Upper lobe of left lung (tissue), 6 donors: ENCODE results near the gene FAT3. TPM values are rescaled to one million over a fixed set of nuclear protein-coding genes. Genes with fewer than 3 reads are reported as not detected.

Experiments
- ATAC-seq, 2 donors: fragments of 200-7000 bp; cut with Tn5 transposase; one replicate each; pipeline ENCODE4 v1.9.1; 2022; ENCODE audit warnings: mild to moderate bottlenecking in 2 of 2, moderate library complexity in 2 of 2; ENCODE audit not compliant: low FRiP score in 2 of 2
- DNase-seq, 2 donors: peaks; one replicate each; pipeline ENCODE4 v3.0.0-alpha.2; 2019 to 2020
- H3K27ac ChIP-seq, 4 donors: fragments of 200-600 bp; sonication (generic); one replicate each; pipeline ENCODE4 v1.5.1; 2016 to 2019
- H3K27me3 ChIP-seq, 4 donors: fragments of 200-600 bp; sonication (generic); one replicate each; pipeline ENCODE4 v1.5.1; 2017 to 2019
- H3K36me3 ChIP-seq, 4 donors: fragments of 200-600 bp; sonication (generic); one replicate each; pipeline ENCODE4 v1.5.1; 2016 to 2019
- H3K4me1 ChIP-seq, 4 donors: fragments of 200-600 bp; sonication (generic); one replicate each; pipeline ENCODE4 v1.5.1; 2018 to 2019
- H3K4me3 ChIP-seq, 4 donors: fragments of 200-600 bp; sonication (generic); one replicate each; pipeline ENCODE4 v1.5.1; 2017 to 2019; ENCODE audit warnings: mild to moderate bottlenecking in 2 of 4, moderate library complexity in 1 of 4
- H3K9me3 ChIP-seq, 4 donors: fragments of 200-600 bp; sonication (generic); one replicate each; pipeline ENCODE4 v1.5.1; 2018 to 2019
- EP300 ChIP-seq, 4 donors: sonication (generic); formaldehyde crosslinking; IDR thresholded peaks; one replicate each; pipeline ENCODE4 v1.5.1; 2017; ENCODE audit warnings: antibody characterized with exemption in 4 of 4, control low read depth in 2 of 4
- POLR2A ChIP-seq, 4 donors: fragments of 450-650 bp; IDR thresholded peaks; one replicate each; pipeline ENCODE4 v1.5.1; 2016 to 2017; ENCODE audit warnings: antibody characterized with exemption in 4 of 4, mild to moderate bottlenecking in 2 of 4
- POLR2AphosphoS5 ChIP-seq, 2 donors: sonication (generic); formaldehyde crosslinking; IDR thresholded peaks; one replicate each; pipeline ENCODE4 v1.5.1; 2017; ENCODE audit warnings: antibody characterized with exemption in 2 of 2
- WGBS, 2 donors: methylation state at CpG; one replicate each; pipeline ENCODE4 v1.1.5; 2017 to 2018; 5-methylcytosine and 5-hydroxymethylcytosine counted together
- total RNA-seq, 6 donors: library from RNA; depleted of rRNA in 4 of 6; stranded (reverse); fragments of >200 nt in 4 of 6; gene quantifications; one replicate each; pipeline versions ENCODE4 v1.1.0 to v1.2.1, GENCODE V29; 2016 to 2021
- TF ChIP-seq, protein P1 (sequence below), 6 experiments: fragments of 450-650 bp in 4 of 6; fragments of 200-600 bp in 2 of 6; sonication (generic) in 2 of 6; IDR thresholded peaks; one replicate each; pipeline ENCODE4 v1.5.1; 2016 to 2019; ENCODE audit warnings: antibody characterized with exemption in 6 of 6
- donor health status: DM: no; HTN: no; CAD: no; lungs with moderate emphysema.
- donor health status: DM: no; HTN: yes; CAD: no; lungs with severe emphysema.

Gene FAT3
- total RNA-seq, 6 donors from 2014 or later: 2.7 to 9.8 (median 4.3) TPM

GRCh38 chr11:92190535-92191206 is 33.9 kb upstream of the FAT3 start:
- Histone ChIP-seq H3K27ac (no peak overlapping the region), H3K27me3 (no peaks in the 10 kb centered on the region), H3K4me1 (no peaks in the 10 kb centered on the region), H3K9me3 (no peaks in the 10 kb centered on the region), H3K36me3 (no peaks in the 10 kb centered on the region), H3K4me3 (no peak overlapping the region)
- ATAC-seq: no peak
- TF ChIP-seq, protein P1, sequence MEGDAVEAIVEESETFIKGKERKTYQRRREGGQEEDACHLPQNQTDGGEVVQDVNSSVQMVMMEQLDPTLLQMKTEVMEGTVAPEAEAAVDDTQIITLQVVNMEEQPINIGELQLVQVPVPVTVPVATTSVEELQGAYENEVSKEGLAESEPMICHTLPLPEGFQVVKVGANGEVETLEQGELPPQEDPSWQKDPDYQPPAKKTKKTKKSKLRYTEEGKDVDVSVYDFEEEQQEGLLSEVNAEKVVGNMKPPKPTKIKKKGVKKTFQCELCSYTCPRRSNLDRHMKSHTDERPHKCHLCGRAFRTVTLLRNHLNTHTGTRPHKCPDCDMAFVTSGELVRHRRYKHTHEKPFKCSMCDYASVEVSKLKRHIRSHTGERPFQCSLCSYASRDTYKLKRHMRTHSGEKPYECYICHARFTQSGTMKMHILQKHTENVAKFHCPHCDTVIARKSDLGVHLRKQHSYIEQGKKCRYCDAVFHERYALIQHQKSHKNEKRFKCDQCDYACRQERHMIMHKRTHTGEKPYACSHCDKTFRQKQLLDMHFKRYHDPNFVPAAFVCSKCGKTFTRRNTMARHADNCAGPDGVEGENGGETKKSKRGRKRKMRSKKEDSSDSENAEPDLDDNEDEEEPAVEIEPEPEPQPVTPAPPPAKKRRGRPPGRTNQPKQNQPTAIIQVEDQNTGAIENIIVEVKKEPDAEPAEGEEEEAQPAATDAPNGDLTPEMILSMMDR (IDR thresholded peaks at IDR 0.05): no peak
- TF ChIP-seq POLR2AphosphoS5 (IDR thresholded peaks at IDR 0.05) (no peak), EP300 (IDR thresholded peaks at IDR 0.05) (no peak), POLR2A (IDR thresholded peaks at IDR 0.05) (no peak)
- 55 to 63% methylated on average over 2 of the region's 2 CpGs for WGBS, 2 donors
- DNase-seq: no peak

GRCh38 chr11:92192141-92192540 is 32.5 kb upstream of the FAT3 start:
- DNase-seq (no peak), ATAC-seq (no peak)
- Histone ChIP-seq H3K27me3 (no peaks in the 10 kb centered on the region), H3K4me1 (no peaks in the 10 kb centered on the region), H3K4me3 (no peak overlapping the region), H3K27ac (no peak overlapping the region), H3K36me3 (no peaks in the 10 kb centered on the region), H3K9me3 (no peaks in the 10 kb centered on the region)
- TF ChIP-seq EP300 (IDR thresholded peaks at IDR 0.05) (no peak), POLR2AphosphoS5 (IDR thresholded peaks at IDR 0.05) (no peak), POLR2A (IDR thresholded peaks at IDR 0.05) (no peak)
- TF ChIP-seq, protein P1 (IDR thresholded peaks at IDR 0.05): no peak

DNA sequence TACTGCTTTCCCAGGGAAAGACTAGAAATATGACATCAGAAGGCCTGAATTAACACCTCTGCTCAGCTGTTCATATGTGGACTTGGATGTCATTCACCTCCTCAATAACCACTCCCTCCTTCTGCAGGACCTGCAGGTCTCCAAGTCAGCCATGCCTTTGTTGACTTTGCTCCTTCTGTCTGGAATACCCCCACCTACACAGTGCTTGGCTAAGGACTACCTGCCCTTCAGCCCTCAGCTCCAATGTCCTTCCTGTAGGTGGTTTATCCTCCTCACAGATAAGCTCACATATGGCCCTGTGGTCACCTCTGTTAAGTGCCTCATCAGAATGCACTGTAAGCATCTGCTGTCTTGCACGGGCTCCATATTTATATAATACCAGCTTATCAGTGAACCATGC is 26.4 kb upstream of the FAT3 start:
- H3K27me3 ChIP-seq: no peaks in the 10 kb centered on the region
- H3K36me3 ChIP-seq: no peaks in the 10 kb centered on the region
- ATAC-seq: no peak
- TF ChIP-seq, protein P1 (IDR thresholded peaks at IDR 0.05): no peak
- TF ChIP-seq EP300 (IDR thresholded peaks at IDR 0.05) (no peak), POLR2A (IDR thresholded peaks at IDR 0.05) (no peak), POLR2AphosphoS5 (IDR thresholded peaks at IDR 0.05) (no peak)
- H3K4me3 ChIP-seq: no peak overlapping the region
- no peaks in the 10 kb centered on the region for H3K9me3 ChIP-seq
- no peak overlapping the region for H3K27ac ChIP-seq
- 81 to 92% methylated on average over 1 of the region's 1 CpG for WGBS, 2 donors
- no peaks in the 10 kb centered on the region for H3K4me1 ChIP-seq
- DNase-seq: no peak

GRCh38 chr11:92199991-92200390 is 24.6 kb upstream of the FAT3 start:
- no peak for DNase-seq
- Histone ChIP-seq H3K9me3 (no peaks in the 10 kb centered on the region), H3K4me3 (no peak overlapping the region), H3K27ac (no peak overlapping the region), H3K4me1 (no peaks in the 10 kb centered on the region), H3K27me3 (no peaks in the 10 kb centered on the region), H3K36me3 (no peaks in the 10 kb centered on the region)
- WGBS, 2 donors: 70 to 80% methylated on average over 3 of the region's 3 CpGs
- ATAC-seq: no peak
- no peak for TF ChIP-seq POLR2A (IDR thresholded peaks at IDR 0.05)
- TF ChIP-seq, protein P1 (IDR thresholded peaks at IDR 0.05): no peak
- no peak for TF ChIP-seq EP300 (IDR thresholded peaks at IDR 0.05)
- TF ChIP-seq POLR2AphosphoS5 (IDR thresholded peaks at IDR 0.05): no peak

DNA sequence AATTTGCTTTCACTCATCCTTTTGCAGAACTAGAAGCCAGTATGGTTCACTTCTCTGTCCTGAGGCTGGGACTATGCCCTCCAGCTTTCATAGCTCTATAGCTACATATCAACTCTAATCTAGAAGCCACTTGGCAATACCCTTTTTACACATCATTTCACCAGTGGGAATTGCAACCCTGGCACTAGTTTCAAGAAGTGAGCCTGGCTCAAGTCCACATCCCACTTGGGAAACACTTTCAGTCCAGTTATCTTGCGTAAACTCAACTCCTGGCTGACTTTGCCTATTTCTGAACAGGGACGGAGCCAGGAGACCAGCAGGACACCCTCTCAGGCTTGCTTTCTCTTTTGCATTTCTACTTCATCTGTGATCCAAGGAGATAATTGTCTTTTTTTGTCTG is 19.9 kb upstream of the FAT3 start:
- ATAC-seq (no peak), DNase-seq (peak in 1 of 2 donors; percentile 40)
- Histone ChIP-seq H3K9me3 (no peaks in the 10 kb centered on the region), H3K4me1 (no peaks in the 10 kb centered on the region), H3K36me3 (no peaks in the 10 kb centered on the region), H3K4me3 (no peak overlapping the region), H3K27ac (no peak overlapping the region), H3K27me3 (no peaks in the 10 kb centered on the region)
- TF ChIP-seq POLR2A (IDR thresholded peaks at IDR 0.05) (no peak), EP300 (IDR thresholded peaks at IDR 0.05) (no peak), POLR2AphosphoS5 (IDR thresholded peaks at IDR 0.05) (no peak)
- TF ChIP-seq, protein P1 (IDR thresholded peaks at IDR 0.05): no peak
- 29 to 52% methylated on average over 2 of the region's 2 CpGs for WGBS, 2 donors
